K562 (cell line): ENCODE data around the gene PNPLA8. TPM values are rescaled to one million over a fixed set of nuclear protein-coding genes. Genes with fewer than 3 reads are reported as not detected.
A peak's percentile ranks its signal among the peaks of the same experiment; 100 is the strongest.

ENCODE experiments used
- ATAC-seq: fragments of 200-7000 bp; cut with Tn5 transposase; 3 replicates; pipeline ENCODE4 v1.9.1; 2020; ENCODE audit warnings: moderate library complexity
- BruUV-seq: library from RNA; stranded (reverse); fragments of 400-500 nt; replicated peaks from 2 replicates; lab custom pipeline; 2021; lab: Mats Ljungman, UMichigan
- CTCF ChIA-PET: fragments of 300-600 bp; formaldehyde crosslinking; extraction: SDS; loops from one replicate; lab custom pipeline; 2021; ENCODE audit warnings: low intra/inter-chr PET ratio; lab: Yijun Ruan, JAX
- POLR2A ChIA-PET: fragments of 300-600, 350-650 bp; sonication (Branson Sonifier 250); formaldehyde crosslinking; extraction: SDS; loops from one replicate; lab custom pipeline; 2021; ENCODE audit warnings: antibody characterized with exemption, inconsistent platforms; lab: Yijun Ruan, JAX
- DNase-seq, 4 experiments: peaks; one replicate each; pipeline versions ENCODE4 v3.0.0 to v3.0.0-alpha.2; 2011 to 2018; ENCODE audit warnings: low spot score in 3 of 4, mixed read lengths in 3 of 4; ENCODE audit errors: extremely low read depth in 1 of 4
- FAIRE-seq: peaks from 2 replicates; lab custom pipeline; 2011; peaks lifted over from hg19 to GRCh38; lab: Jason Lieb, UNC
- H2AFZ ChIP-seq: 2 replicates; pipeline ENCODE4 v1.6.0; 2011; ENCODE audit warnings: low read depth, low read length, control low read depth, inconsistent platforms
- H3K27ac ChIP-seq: fragments of 200-600 bp; 3 replicates; pipeline ENCODE4 v1.8.0; 2011; ENCODE audit warnings: low read depth, mild to moderate bottlenecking, control low read depth, inconsistent platforms, low read length, moderate library complexity, mixed read lengths; ENCODE audit errors: extremely low read depth
- H3K27me3 ChIP-seq, 2 experiments: fragments of 300-600 bp in 1 of 2; 2 replicates in 1 of 2; 3 replicates in 1 of 2; pipeline versions ENCODE4 v1.6.0 to v1.8.0; 2011; ENCODE audit warnings: inconsistent platforms in 2 of 2, low read length in 2 of 2, mild to moderate bottlenecking in 1 of 2, mixed read lengths in 1 of 2, moderate library complexity in 1 of 2; ENCODE audit not compliant: control insufficient read depth in 2 of 2, insufficient read depth in 2 of 2
- H3K36me3 ChIP-seq: fragments of 300-600 bp; 3 replicates; pipeline ENCODE4 v1.8.0; 2011; ENCODE audit warnings: mild to moderate bottlenecking, low read length, inconsistent platforms; ENCODE audit not compliant: control insufficient read depth, insufficient read depth
- H3K4me1 ChIP-seq, 2 experiments: fragments of 200-600 bp in 1 of 2; replicated peaks in 1 of 2; 2 replicates in 1 of 2; 3 replicates in 1 of 2; pipeline versions ENCODE4 v1.5.1 to v1.8.0; 2011; ENCODE audit warnings: inconsistent platforms in 2 of 2, low read length in 2 of 2, mild to moderate bottlenecking in 1 of 2, mixed read lengths in 1 of 2, moderate library complexity in 1 of 2; ENCODE audit not compliant: control insufficient read depth in 2 of 2, insufficient read depth in 2 of 2
- H3K4me2 ChIP-seq: 2 replicates; pipeline ENCODE4 v1.6.1; 2011; ENCODE audit warnings: low read length, control low read depth, inconsistent platforms, mixed read lengths; ENCODE audit not compliant: insufficient read depth
- H3K4me3 ChIP-seq: fragments of 200-600 bp; sonication (generic), shearing (Covaris generic); 2 replicates; pipeline ENCODE4 v1.5.1; 2016; ENCODE audit warnings: control low read depth, inconsistent platforms
- H3K79me2 ChIP-seq: fragments of 200-600 bp; 3 replicates; pipeline ENCODE4 v1.8.0; 2011; ENCODE audit warnings: low read length, inconsistent platforms; ENCODE audit not compliant: control insufficient read depth, insufficient read depth
- H3K9ac ChIP-seq, 2 experiments: 2 replicates each; pipeline versions ENCODE4 v1.6.0 to v1.6.1; 2011; ENCODE audit warnings: low read depth in 2 of 2, low read length in 2 of 2, control low read depth in 1 of 2, inconsistent platforms in 1 of 2, mild to moderate bottlenecking in 1 of 2, mixed read lengths in 1 of 2; ENCODE audit not compliant: insufficient read depth in 1 of 2
- H3K9me1 ChIP-seq: one replicate; pipeline ENCODE4 v1.6.0; 2011; ENCODE audit warnings: inconsistent platforms, mild to moderate bottlenecking, low read length, moderate library complexity; ENCODE audit not compliant: control insufficient read depth, insufficient read depth
- H3K9me3 ChIP-seq: replicated peaks from 2 replicates; pipeline ENCODE4 v1.5.1; 2011; ENCODE audit warnings: low read depth, low read length, inconsistent platforms; ENCODE audit not compliant: control insufficient read depth, insufficient read depth
- H4K20me1 ChIP-seq: replicated peaks from 2 replicates; pipeline ENCODE4 v1.6.1; 2011; ENCODE audit warnings: low read length, inconsistent platforms, mixed read lengths; ENCODE audit not compliant: control insufficient read depth, insufficient read depth
- BRD4 ChIP-seq: fragments of 200-600 bp; sonication (generic); IDR thresholded peaks from 2 replicates; pipeline ENCODE4 v1.6.1; 2017; ENCODE audit warnings: inconsistent platforms
- EGR1 ChIP-seq: fragments of 450-650 bp; conservative IDR thresholded peaks from 2 replicates; pipeline ENCODE4 v1.6.1; 2017; ENCODE audit warnings: mild to moderate bottlenecking
- HDAC6 ChIP-seq: IDR thresholded peaks from 2 replicates; pipeline ENCODE4 v1.6.1; 2012; ENCODE audit warnings: low read depth, mild to moderate bottlenecking, control low read depth, inconsistent platforms, low read length, moderate library complexity
- HNRNPLL ChIP-seq: fragments of 200-400 bp; formaldehyde crosslinking; IDR thresholded peaks from 2 replicates; pipeline ENCODE4 v1.6.1; 2017; ENCODE audit warnings: low read length, low read depth, mild to moderate bottlenecking; ENCODE audit not compliant: poor library complexity, severe bottlenecking
- MAZ ChIP-seq, 2 experiments: fragments of 450-650 bp in 1 of 2; sonication (generic) in 1 of 2; formaldehyde crosslinking; IDR thresholded peaks in 1 of 2; conservative IDR thresholded peaks in 1 of 2; 2 replicates each; pipeline versions ENCODE4 v1.4.0 to v1.5.0; 2020; ENCODE audit warnings: mild to moderate bottlenecking in 1 of 2, missing genetic modification reagents in 1 of 2
- MBD2 ChIP-seq: sonication (generic); IDR thresholded peaks from 2 replicates; pipeline ENCODE4 v1.6.1; 2016; ENCODE audit warnings: low read depth, borderline replicate concordance
- MYNN ChIP-seq, 2 experiments: sonication (generic); formaldehyde crosslinking in 1 of 2; IDR thresholded peaks; 2 replicates each; pipeline versions ENCODE4 v1.5.0 to v1.6.1; 2016 to 2020; ENCODE audit warnings: antibody characterized with exemption in 1 of 2, missing genetic modification reagents in 1 of 2
- NR4A1 ChIP-seq, 2 experiments: fragments of 250-450 bp in 1 of 2; fragments of 450-650 bp in 1 of 2; sonication (Bioruptor Pico) in 1 of 2; IDR thresholded peaks; 2 replicates each; pipeline versions ENCODE4 v1.4.0 to v1.6.1; 2016 to 2020; ENCODE audit warnings: mild to moderate bottlenecking in 2 of 2, missing compliant biosample characterization in 1 of 2, missing genetic modification characterization in 1 of 2, moderate library complexity in 1 of 2
- PTRF ChIP-seq: fragments of 450-650 bp; IDR thresholded peaks from 2 replicates; pipeline ENCODE4 v1.6.1; 2016; ENCODE audit warnings: mild to moderate bottlenecking, missing genetic modification characterization, missing compliant biosample characterization
- SMARCE1 ChIP-seq: fragments of 450-650 bp; IDR thresholded peaks from 2 replicates; pipeline ENCODE4 v1.7.1; 2016; ENCODE audit warnings: mild to moderate bottlenecking
- VEZF1 ChIP-seq: fragments of 200-800 bp; sonication (Bioruptor generic); IDR thresholded peaks from 2 replicates; pipeline ENCODE4 v1.6.1; 2017; ENCODE audit warnings: missing genetic modification characterization, missing compliant biosample characterization
- ZNF146 ChIP-seq: IDR thresholded peaks from one replicate; pipeline ENCODE4 v1.6.1; 2018; ENCODE audit warnings: missing compliant biosample characterization; ENCODE audit not compliant: unreplicated experiment
- ZNF197 ChIP-seq: fragments of 200-800 bp; sonication (Bioruptor generic); IDR thresholded peaks from 2 replicates; pipeline ENCODE4 v1.6.1; 2016; ENCODE audit warnings: low read depth, missing genetic modification characterization, missing compliant biosample characterization
- ZNF384 ChIP-seq: IDR thresholded peaks from 2 replicates; pipeline ENCODE4 v1.6.1; 2012; ENCODE audit warnings: low read depth, low read length, improper control_type of control experiment
- WGBS: fragments of 100-300 bp; shearing (Covaris generic); methylation state at CpG from one replicate; pipeline ENCODE4 v1.1.6; 2016; ENCODE audit warnings: low coverage, mixed read lengths; ENCODE audit not compliant: insufficient coverage; ENCODE audit errors: missing lambda C conversion rate; 5-methylcytosine and 5-hydroxymethylcytosine counted together
- in situ Hi-C: fragments of 300-500 bp; cut with MboI; formaldehyde crosslinking; loops from 4 replicates; pipeline ENCODE4 v1.15.0; 2018; ENCODE audit warnings: inconsistent platforms, mixed read lengths
- intact Hi-C: fragments of 100-400 bp; cut with micrococcal nuclease; formaldehyde crosslinking; loops from 2 replicates; pipeline ENCODE4 v1.14.2; 2022
- polyA plus RNA-seq, 8 experiments: library from polyadenylated mRNA; depleted of rRNA in 4 of 8; stranded (reverse) in 5 of 8; unstranded in 3 of 8; fragments of >200 nt; fragmentation: Nextera tagmentation in 2 of 8; fragmentation: Illumina TruSeq in 1 of 8; extraction: Ambion mirVana in 2 of 8; extraction: Trizol in 1 of 8; gene quantifications; 2 replicates each; pipeline versions ENCODE4 v1.2.1 to v1.2.3, GENCODE V29; 2011 to 2014; ENCODE audit warnings: inconsistent platforms in 1 of 8, missing spikeins in 1 of 8
- total RNA-seq, 7 experiments: library from RNA; depleted of rRNA in 6 of 7; stranded (reverse); fragments of >200 nt in 6 of 7; fragmentation: Illumina TruSeq in 2 of 7; extraction: Trizol in 2 of 7; gene quantifications; 2 replicates each; pipeline versions ENCODE4 v1.2.1 to v1.2.3, GENCODE V29; 2011 to 2021; ENCODE audit warnings: low replicate concordance in 1 of 7
- TF ChIP-seq, protein P1 (sequence below): fragments of 450-650 bp; IDR thresholded peaks from 2 replicates; pipeline ENCODE4 v1.6.1; 2016; ENCODE audit warnings: mild to moderate bottlenecking
- TF ChIP-seq, protein P2 (sequence below), 2 experiments: IDR thresholded peaks; 2 replicates each; pipeline ENCODE4 v1.6.1; 2011; ENCODE audit warnings: borderline replicate concordance in 1 of 2, control low read depth in 1 of 2, low read depth in 1 of 2, low read length in 1 of 2, mild to moderate bottlenecking in 1 of 2, mixed read lengths in 1 of 2, moderate library complexity in 1 of 2; ENCODE audit not compliant: insufficient read depth in 1 of 2, insufficient read length in 1 of 2, poor library complexity in 1 of 2, severe bottlenecking in 1 of 2; ENCODE audit errors: extremely low read depth in 1 of 2

Gene PNPLA8
- total and polyA plus RNA-seq, 9 of the 15 experiments (the other 6 are each of a cell fraction or from before 2014, with no cell fraction given) = 12.8 to 27.6 (median 16.3) TPM

DNA sequence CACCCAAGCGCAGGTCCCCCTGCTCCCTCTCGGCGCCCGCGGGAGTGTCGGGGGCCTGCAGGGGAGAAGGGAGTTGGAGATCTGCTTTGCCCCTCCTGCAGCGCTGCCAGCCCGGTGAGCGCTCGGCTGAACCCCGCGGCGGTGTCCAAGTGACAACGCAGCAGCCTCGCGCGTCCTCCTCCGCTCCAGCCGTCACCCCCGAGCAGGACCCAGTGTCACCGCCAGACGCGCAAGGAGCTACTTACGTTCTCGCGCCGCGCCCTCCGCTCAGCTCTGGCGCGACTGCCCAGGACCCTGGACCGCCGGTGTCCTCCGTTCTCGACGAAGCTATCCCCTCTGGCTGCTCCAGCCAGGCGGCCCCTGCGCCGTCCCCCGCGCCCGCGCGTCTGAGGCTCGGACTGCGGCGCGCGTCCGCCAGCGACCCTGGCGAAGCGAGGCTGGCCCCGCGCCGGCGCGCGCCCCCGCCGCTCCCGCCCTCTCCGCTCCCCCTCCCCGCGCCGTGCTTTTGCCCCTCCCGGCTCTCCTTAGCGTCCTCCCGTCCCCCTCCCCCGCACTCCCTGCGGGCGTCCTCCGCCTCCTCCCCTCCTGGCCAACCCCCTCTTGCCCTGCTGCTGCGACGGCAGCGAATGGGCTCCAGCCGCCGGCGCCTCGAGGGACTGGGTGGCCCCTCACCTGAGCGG lies 69.8 kb downstream of the PNPLA8 start, which contains the start of gene NRCAM:
NRCAM (minus strand) TSS at position 439 of the 680 bp plus-strand sequence. CDS start 216,372 bp downstream, outside the sequence.
- Histone ChIP-seq H3K9me1 (no peaks in the 10 kb centered on the region), H4K20me1 (no peaks in the 10 kb centered on the region), H3K9ac (peak within 1 kb of the TSS in 1 of 2 experiments; percentile 47; a peak in 2 of 4 replicates), H3K79me2 (no peaks in the 10 kb centered on the region), H3K4me1 (peaks cover 0 to 20% of the 10 kb centered on the region in 2 experiments; a peak in 2 of 5 replicates), H3K27me3 (peaks cover 39 to 46% of the 10 kb centered on the region in 2 experiments), H2AFZ (no peak within 1 kb of the TSS), H3K4me3 (peak within 1 kb of the TSS; percentile 21), H3K9me3 (no peaks in the 10 kb centered on the region), H3K27ac (no peak within 1 kb of the TSS), H3K4me2 (peak within 1 kb of the TSS; percentile 8; the same call in 1 of the 2 replicates), H3K36me3 (no peaks in the 10 kb centered on the region)
- CTCF ChIA-PET = interaction anchor here (0.7 to 0.9 kb wide), 2 partner anchors 27 to 41 kb away, joined by 3 read pairs; no protein-coding TSS in a partner anchor
- 2% methylated on average over 56 of the region's 81 CpGs for WGBS
- DNase-seq (peak; percentile 50 to 76 (median 66)), FAIRE-seq (no peak), ATAC-seq (peak; percentile 23)
- POLR2A ChIA-PET = interaction anchor here (0.6 to 1.1 kb wide), 3 partner anchors 10 to 227 kb away, joined by 3 to 6 read pairs (median 3); no protein-coding TSS in a partner anchor
- intact Hi-C loops = no loop called here
- in situ Hi-C loops = no loop called here
- BruUV-seq = no TSS peak
- TF ChIP-seq HDAC6 (peak; percentile 84), HNRNPLL (peak; percentile 39), SMARCE1 (no peak), MYNN (IDR thresholded peaks at IDR 0.05) (no peak), MYNN (CRISPR knock-in tag; IDR thresholded peaks at IDR 0.05) (no peak), ZNF146 (no peak), PTRF (tag) (no peak), ZNF197 (CRISPR knock-in tag) (no peak), ZNF384 (no peak), EGR1 (peak; percentile 60), MBD2 (no peak), NR4A1 (CRISPR knock-in tag; IDR thresholded peaks at IDR 0.05) (no peak), NR4A1 (tag; IDR thresholded peaks at IDR 0.05) (no peak), MAZ (CRISPR knock-in tag; conservative IDR thresholded peaks at IDR 0.05 in 1 of 2, IDR thresholded peaks at IDR 0.05 in 1 of 2) (no peak), VEZF1 (peak; percentile 34; the same call in 1 of the 2 replicates), BRD4 (no peak)
- TF ChIP-seq, protein P1, sequence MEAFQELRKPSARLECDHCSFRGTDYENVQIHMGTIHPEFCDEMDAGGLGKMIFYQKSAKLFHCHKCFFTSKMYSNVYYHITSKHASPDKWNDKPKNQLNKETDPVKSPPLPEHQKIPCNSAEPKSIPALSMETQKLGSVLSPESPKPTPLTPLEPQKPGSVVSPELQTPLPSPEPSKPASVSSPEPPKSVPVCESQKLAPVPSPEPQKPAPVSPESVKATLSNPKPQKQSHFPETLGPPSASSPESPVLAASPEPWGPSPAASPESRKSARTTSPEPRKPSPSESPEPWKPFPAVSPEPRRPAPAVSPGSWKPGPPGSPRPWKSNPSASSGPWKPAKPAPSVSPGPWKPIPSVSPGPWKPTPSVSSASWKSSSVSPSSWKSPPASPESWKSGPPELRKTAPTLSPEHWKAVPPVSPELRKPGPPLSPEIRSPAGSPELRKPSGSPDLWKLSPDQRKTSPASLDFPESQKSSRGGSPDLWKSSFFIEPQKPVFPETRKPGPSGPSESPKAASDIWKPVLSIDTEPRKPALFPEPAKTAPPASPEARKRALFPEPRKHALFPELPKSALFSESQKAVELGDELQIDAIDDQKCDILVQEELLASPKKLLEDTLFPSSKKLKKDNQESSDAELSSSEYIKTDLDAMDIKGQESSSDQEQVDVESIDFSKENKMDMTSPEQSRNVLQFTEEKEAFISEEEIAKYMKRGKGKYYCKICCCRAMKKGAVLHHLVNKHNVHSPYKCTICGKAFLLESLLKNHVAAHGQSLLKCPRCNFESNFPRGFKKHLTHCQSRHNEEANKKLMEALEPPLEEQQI = no peak
- TF ChIP-seq, protein P2, sequence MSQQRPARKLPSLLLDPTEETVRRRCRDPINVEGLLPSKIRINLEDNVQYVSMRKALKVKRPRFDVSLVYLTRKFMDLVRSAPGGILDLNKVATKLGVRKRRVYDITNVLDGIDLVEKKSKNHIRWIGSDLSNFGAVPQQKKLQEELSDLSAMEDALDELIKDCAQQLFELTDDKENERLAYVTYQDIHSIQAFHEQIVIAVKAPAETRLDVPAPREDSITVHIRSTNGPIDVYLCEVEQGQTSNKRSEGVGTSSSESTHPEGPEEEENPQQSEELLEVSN (IDR thresholded peaks at IDR 0.05; ENCODE audit: borderline replicate concordance in 1 of 2, extremely low read depth in 1 of 2, insufficient read depth in 1 of 2, insufficient read length in 1 of 2, low read depth in 1 of 2, low read length in 1 of 2, poor library complexity in 1 of 2, severe bottlenecking in 1 of 2) = peak in 1 of 2 experiments; percentile 22
